ACC112 (cell line): Measurements from ENCODE around the gene TPT1.

Experiments
- H2AFZ ChIP-seq: fragments of 200-600 bp; sonication (generic); one replicate; pipeline ENCODE4 v1.6.0; 2017; ENCODE audit warnings: antibody characterized with exemption, low read length; ENCODE audit not compliant: unreplicated experiment
- H3K27ac ChIP-seq: fragments of 200-600 bp; sonication (generic); 2 replicates; pipeline ENCODE4 v1.5.1; 2014; ENCODE audit warnings: low read depth, mild to moderate bottlenecking, antibody characterized with exemption, low read length, moderate library complexity
- H3K27me3 ChIP-seq: fragments of 200-600 bp; sonication (generic); 2 replicates; pipeline ENCODE4 v1.6.1; 2014; ENCODE audit warnings: mild to moderate bottlenecking, antibody characterized with exemption, low read length, moderate library complexity, mixed read lengths; ENCODE audit not compliant: insufficient read depth
- H3K36me3 ChIP-seq: fragments of 200-600 bp; sonication (generic); 2 replicates; pipeline ENCODE4 v1.6.1; 2016; ENCODE audit warnings: mild to moderate bottlenecking, antibody characterized with exemption, low read length, moderate library complexity, mixed read lengths; ENCODE audit not compliant: insufficient read depth
- H3K4me1 ChIP-seq: fragments of 200-600 bp; sonication (generic); one replicate; pipeline ENCODE4 v1.6.1; 2016; ENCODE audit warnings: low read length, mixed read lengths; ENCODE audit not compliant: insufficient read depth, unreplicated experiment, control insufficient read depth
- H3K4me3 ChIP-seq: fragments of 200-600 bp; sonication (generic); 2 replicates; pipeline ENCODE4 v1.5.1; 2014; ENCODE audit warnings: mild to moderate bottlenecking, low read depth, low read length
- H3K79me2 ChIP-seq: fragments of 200-600 bp; sonication (generic); one replicate; pipeline ENCODE4 v1.6.0; 2016; ENCODE audit warnings: low read length; ENCODE audit not compliant: control insufficient read depth, unreplicated experiment, insufficient read depth

TPT1 gene

GRCh38 chr13:45335397-45336024, 5.5 kb downstream of the TPT1 start:
- Histone ChIP-seq H3K4me3 (no peak overlapping the region), H2AFZ (no peak overlapping the region), H3K4me1 (peaks cover 76% of the 10 kb centered on the region), H3K27ac (no peak overlapping the region), H3K79me2 (peaks cover 41% of the 10 kb centered on the region), H3K36me3 (peaks cover 48% of the 10 kb centered on the region), H3K27me3 (no peaks in the 10 kb centered on the region)

- H3K79me2 ChIP-seq: peaks cover 29% of the 10 kb centered on the region
- H3K36me3 ChIP-seq: peaks cover 37% of the 10 kb centered on the region
- peak overlapping the region; percentile 48 for H3K27ac ChIP-seq
- no peaks in the 10 kb centered on the region for H3K27me3 ChIP-seq
- H3K4me3 ChIP-seq: no peak overlapping the region
- H2AFZ ChIP-seq: no peak overlapping the region
- peaks cover 87% of the 10 kb centered on the region for H3K4me1 ChIP-seq
Measured at GRCh38 chr13:45333977-45334922, 6.7 kb downstream of the TPT1 start.

- no peaks in the 10 kb centered on the region for H3K27me3 ChIP-seq
- H3K79me2 ChIP-seq: peaks cover 20% of the 10 kb centered on the region
- H3K4me1 ChIP-seq: peaks cover 88% of the 10 kb centered on the region
- H3K27ac ChIP-seq: peak overlapping the region; percentile 85
- H2AFZ ChIP-seq: no peak overlapping the region
- peaks cover 29% of the 10 kb centered on the region for H3K36me3 ChIP-seq
- no peak overlapping the region for H3K4me3 ChIP-seq
Measured at GRCh38 chr13:45333251-45333976, 7.6 kb downstream of the TPT1 start.

GRCh38 chr13:45332831-45333219, 8.2 kb downstream of the TPT1 start:
- peaks cover 82% of the 10 kb centered on the region for H3K4me1 ChIP-seq
- peak overlapping the region; percentile 85 for H3K27ac ChIP-seq
- H3K27me3 ChIP-seq: no peaks in the 10 kb centered on the region
- no peak overlapping the region for H3K4me3 ChIP-seq
- H3K79me2 ChIP-seq: peaks cover 14% of the 10 kb centered on the region
- H2AFZ ChIP-seq: no peak overlapping the region
- peaks cover 23% of the 10 kb centered on the region for H3K36me3 ChIP-seq

GRCh38 chr13:45332036-45332830, 8.8 kb downstream of the TPT1 start:
- Histone ChIP-seq H3K4me1 (peaks cover 76% of the 10 kb centered on the region), H2AFZ (no peak overlapping the region), H3K27me3 (no peaks in the 10 kb centered on the region), H3K27ac (peak overlapping the region; percentile 85), H3K36me3 (peaks cover 17% of the 10 kb centered on the region), H3K4me3 (no peak overlapping the region), H3K79me2 (peaks cover 8% of the 10 kb centered on the region)

GRCh38 chr13:45331692-45332035, 9.3 kb downstream of the TPT1 start:
- Histone ChIP-seq H3K4me3 (no peak overlapping the region), H2AFZ (no peak overlapping the region), H3K79me2 (peaks cover 4% of the 10 kb centered on the region), H3K27ac (peak overlapping the region; percentile 85), H3K27me3 (no peaks in the 10 kb centered on the region), H3K36me3 (peaks cover 11% of the 10 kb centered on the region), H3K4me1 (peaks cover 73% of the 10 kb centered on the region)

GRCh38 chr13:45331123-45331619, 9.8 kb downstream of the TPT1 start:
- Histone ChIP-seq H3K79me2 (no peaks in the 10 kb centered on the region), H2AFZ (no peak overlapping the region), H3K4me1 (peaks cover 72% of the 10 kb centered on the region), H3K27me3 (no peaks in the 10 kb centered on the region), H3K27ac (peak overlapping the region; percentile 85), H3K4me3 (no peak overlapping the region), H3K36me3 (peaks cover 6% of the 10 kb centered on the region; the same call in 1 of the 2 replicates)

GRCh38 chr13:45328661-45329111, 12.3 kb downstream of the TPT1 start:
- H3K4me1 ChIP-seq: peaks cover 58% of the 10 kb centered on the region
- H3K4me3 ChIP-seq: no peak overlapping the region
- no peak overlapping the region for H2AFZ ChIP-seq
- no peaks in the 10 kb centered on the region for H3K79me2 ChIP-seq
- peak overlapping the region; percentile 36 for H3K27ac ChIP-seq
- H3K27me3 ChIP-seq: no peaks in the 10 kb centered on the region
- H3K36me3 ChIP-seq: no peaks in the 10 kb centered on the region

- Histone ChIP-seq H3K79me2 (no peaks in the 10 kb centered on the region), H3K27me3 (no peaks in the 10 kb centered on the region), H3K4me3 (no peak overlapping the region), H3K4me1 (peaks cover 45% of the 10 kb centered on the region), H2AFZ (no peak overlapping the region), H3K27ac (no peak overlapping the region), H3K36me3 (no peaks in the 10 kb centered on the region)
Measured at GRCh38 chr13:45327253-45327955, 13.6 kb downstream of the TPT1 start.
